C4-2B (cell line): ENCODE data around the gene TOP3B.

Experiments
- ZFX ChIP-seq: fragments of 450-650 bp; IDR thresholded peaks from 2 replicates; pipeline ENCODE4 v1.6.1; 2017
- TF ChIP-seq, protein P1 (sequence below): fragments of 450-650 bp; conservative IDR thresholded peaks from 2 replicates; pipeline ENCODE4 v1.5.1; 2017; ENCODE audit warnings: mild to moderate bottlenecking

GRCh38 chr22:21970037-21970799 is 12.4 kb downstream of the TOP3B start:
- TF ChIP-seq, protein P1, sequence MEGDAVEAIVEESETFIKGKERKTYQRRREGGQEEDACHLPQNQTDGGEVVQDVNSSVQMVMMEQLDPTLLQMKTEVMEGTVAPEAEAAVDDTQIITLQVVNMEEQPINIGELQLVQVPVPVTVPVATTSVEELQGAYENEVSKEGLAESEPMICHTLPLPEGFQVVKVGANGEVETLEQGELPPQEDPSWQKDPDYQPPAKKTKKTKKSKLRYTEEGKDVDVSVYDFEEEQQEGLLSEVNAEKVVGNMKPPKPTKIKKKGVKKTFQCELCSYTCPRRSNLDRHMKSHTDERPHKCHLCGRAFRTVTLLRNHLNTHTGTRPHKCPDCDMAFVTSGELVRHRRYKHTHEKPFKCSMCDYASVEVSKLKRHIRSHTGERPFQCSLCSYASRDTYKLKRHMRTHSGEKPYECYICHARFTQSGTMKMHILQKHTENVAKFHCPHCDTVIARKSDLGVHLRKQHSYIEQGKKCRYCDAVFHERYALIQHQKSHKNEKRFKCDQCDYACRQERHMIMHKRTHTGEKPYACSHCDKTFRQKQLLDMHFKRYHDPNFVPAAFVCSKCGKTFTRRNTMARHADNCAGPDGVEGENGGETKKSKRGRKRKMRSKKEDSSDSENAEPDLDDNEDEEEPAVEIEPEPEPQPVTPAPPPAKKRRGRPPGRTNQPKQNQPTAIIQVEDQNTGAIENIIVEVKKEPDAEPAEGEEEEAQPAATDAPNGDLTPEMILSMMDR: no peak
- TF ChIP-seq ZFX: no peak
